HG03097 (cell line): ENCODE measurements around the gene FBXL2.

Source experiments
- ATAC-seq: cut with Tn5 transposase; IDR thresholded peaks from one replicate; pipeline ENCODE4 v1.9.1; 2021; ENCODE audit not compliant: unreplicated experiment, low FRiP score

FBXL2 gene, protein sequence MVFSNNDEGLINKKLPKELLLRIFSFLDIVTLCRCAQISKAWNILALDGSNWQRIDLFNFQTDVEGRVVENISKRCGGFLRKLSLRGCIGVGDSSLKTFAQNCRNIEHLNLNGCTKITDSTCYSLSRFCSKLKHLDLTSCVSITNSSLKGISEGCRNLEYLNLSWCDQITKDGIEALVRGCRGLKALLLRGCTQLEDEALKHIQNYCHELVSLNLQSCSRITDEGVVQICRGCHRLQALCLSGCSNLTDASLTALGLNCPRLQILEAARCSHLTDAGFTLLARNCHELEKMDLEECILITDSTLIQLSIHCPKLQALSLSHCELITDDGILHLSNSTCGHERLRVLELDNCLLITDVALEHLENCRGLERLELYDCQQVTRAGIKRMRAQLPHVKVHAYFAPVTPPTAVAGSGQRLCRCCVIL

DNA sequence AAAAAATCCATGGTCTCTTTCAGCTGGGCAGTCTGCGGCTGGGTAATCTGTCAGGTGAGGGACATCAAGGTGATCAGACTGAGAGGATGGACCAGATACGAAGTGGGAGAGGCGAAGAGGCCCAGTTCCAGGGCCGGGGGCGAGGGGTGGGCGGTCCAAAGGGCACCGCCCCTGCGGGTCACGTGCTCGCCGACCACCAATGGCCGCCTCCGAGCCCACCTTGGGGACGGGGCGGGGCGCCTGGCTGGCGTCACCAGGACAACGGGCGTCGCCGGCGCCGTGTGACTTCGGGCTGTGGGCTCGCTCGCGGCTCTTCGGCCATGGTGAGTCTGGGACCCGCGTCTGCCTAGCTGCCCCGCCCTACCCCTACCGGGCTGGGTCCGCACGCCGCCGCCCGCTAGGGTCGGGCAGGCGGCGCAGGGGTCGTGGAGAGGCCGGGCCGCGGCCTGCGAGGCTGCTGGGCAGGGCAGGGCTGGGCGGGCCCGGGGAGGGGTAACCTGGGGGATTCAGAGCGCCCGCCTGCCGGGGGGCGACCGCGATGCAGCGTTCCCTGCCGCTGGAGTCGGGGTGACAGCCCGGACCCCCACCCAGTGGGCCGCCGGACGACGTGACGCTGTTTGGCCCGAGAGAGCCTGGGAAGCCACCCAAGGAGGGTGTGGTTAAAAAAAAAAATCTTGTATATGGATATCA is at the start of gene FBXL2:
Gene FBXL2 (plus strand): TSS at position 250 of the 690 bp plus-strand sequence. CDS start 71 bp downstream, at position 321.
- ATAC-seq, result peak; percentile 82

DNA sequence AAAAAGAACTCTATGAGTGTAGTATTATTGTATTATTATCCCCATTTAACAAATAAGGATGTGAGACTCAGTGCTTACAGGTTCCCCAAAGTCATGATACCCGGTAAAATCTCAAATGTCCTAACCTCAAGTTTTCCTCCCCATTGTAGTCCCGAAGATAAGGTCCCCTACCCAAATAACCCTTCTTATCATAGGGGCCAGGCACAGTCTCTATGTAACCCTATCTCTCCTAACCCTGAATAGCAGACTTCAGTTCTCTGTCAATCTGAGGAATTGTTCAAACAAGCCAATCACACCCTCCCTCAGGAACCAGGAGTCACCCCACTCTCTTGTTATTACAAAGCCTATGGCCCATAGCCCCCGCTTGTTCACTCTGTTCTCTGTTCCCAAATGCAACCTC is 48.2 kb upstream of the FBXL2 start:
- no peak for ATAC-seq

DNA sequence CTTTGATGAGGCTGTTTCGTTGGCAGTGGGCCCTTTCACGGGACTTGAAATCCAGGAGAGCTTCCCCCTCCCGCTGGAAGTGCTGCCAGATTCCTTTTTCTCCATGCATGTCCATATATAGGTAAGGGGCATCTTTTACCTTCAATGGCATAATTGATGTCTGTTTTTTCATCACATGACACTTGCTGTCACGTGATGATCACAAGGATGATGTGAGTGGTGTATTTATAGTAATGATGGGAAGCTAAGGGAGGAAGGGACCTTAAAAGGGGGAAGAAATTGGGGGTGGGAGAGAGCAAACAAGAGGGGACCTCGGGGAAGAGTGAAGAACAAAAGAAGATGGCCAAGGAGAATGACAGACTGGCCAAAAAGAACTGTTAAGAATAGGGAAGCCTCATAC is 47.3 kb upstream of the FBXL2 start:
- no peak for ATAC-seq

DNA sequence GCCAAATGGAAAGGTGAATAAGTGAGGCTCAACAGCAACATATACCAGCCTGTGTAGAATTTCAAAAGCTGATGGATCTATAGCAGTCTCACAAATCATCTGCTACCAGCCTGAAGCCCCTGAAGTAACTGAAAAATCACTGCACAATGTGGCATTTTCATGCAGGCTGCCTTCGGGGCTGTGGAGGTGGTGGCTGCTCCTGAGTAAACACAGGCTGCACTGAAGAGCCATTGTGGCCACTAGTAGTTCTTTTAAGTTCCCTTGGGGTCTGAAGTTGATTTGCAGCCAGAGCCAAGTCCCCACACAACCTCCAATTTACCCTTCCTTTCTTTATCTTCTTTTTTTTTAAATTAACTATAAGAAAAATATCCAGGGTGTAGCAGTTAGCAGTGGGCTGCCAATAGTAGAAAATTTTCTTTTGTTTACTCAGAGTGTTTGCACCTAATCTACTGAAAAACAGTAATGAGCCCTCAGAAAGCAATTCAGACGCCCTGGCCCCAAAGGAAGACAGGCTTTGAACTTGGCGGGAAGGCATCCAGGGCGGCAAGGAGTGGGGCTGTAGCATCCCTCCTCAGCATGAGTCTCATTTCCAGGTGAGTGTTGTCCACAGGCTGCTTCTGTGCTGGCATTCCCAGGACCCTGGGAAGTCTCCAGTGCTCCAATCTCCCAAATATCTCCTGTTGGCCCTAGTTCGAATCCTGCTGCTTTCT is 45.3 kb upstream of the FBXL2 start:
- ATAC-seq, result no peak

DNA sequence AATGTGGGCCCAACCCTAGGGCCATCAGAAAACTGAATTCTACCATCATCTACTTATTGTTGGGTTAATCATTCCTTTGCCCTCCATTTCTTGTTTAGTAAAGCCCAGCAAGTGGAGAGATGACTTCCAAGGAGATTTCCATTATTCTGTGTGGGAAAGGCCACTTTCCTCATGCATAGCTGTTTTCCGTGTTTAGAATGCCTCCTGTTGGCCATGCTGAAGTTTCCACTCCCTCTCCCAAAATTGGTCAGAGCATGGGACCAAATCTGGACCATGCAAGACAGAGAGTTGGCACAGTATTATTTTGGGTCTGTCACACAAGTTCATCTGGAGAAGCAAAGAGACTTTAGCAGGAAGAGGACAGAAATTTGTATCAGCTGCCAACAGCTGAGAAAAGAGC is 43.4 kb upstream of the FBXL2 start:
- ATAC-seq, result no peak

DNA sequence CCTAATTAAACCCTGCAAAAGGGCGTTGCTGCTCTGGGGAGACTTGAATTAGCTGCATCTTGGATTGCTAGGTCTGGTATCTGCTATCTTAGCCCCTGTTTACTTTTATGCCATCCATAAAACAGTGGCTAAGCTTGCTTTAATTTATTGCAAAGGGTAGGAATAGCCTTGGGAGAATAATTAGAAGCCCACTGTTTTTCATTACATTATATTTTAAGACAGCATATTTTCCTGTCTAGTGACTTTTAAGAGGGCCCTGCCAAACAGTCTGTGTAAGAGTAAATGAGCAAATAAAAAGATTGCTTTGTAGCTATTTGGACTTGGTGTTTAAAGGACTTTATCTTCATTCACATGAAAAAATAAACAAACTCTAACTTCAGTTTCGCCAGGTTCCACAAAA is 41.2 kb upstream of the FBXL2 start:
- no peak for ATAC-seq

DNA sequence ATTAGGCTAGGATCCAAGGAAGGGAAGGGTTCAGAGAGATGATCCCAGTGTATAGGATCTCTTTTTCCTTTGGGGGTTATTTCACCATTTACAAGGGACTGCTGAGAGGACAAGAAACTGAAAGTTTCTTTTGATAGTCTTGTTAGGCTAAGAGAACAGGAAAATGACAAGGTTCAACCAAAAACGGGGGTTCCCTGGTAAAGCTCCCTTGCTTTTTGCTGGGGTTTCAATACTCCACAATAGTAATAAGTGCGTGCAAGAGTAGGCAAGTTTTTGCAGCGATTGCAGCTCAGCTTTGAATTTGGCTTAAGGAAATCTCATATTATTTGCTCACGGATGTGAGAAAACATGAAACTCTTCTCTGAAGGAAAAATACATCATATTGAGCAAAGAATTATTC is 39.8 kb upstream of the FBXL2 start:
- no peak for ATAC-seq

DNA sequence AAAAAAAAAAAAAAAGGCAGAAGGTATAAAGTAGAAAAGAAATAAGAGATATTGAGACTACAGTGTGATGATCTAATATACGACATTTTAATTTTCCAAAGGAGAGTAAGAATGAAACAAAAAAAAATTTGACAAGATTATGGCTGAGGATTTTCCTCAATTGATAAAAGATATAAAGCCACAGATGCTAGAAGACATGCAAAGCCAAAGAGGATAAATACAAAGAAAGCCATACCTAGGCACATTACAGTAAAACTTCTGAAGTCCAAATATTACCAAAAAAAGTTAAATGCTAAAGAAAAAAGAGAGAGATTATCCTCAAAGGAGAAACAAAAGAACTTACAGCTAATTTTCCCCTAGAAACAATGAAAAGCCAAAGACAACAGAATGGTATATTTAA is 38.3 kb upstream of the FBXL2 start:
- no peak for ATAC-seq

DNA sequence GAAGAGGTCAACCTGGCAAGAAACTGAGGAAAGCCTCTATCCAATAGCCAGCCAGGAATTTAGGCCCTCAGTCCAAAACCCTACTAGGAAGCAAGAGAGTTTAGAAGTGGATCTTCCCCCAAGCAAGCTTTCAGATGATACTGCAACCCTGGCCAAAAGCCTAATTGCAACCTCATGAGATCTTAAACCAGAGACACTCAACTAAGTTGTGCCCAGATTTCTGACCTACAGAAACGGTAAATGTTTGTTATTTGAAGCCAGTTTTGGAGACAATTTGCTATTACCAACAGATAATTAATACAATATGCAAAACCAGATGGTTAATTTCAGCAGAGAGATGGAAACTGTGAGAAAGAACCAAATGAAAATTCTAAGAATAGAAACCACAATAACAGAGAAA is 37.0 kb upstream of the FBXL2 start:
- ATAC-seq, result no peak

DNA sequence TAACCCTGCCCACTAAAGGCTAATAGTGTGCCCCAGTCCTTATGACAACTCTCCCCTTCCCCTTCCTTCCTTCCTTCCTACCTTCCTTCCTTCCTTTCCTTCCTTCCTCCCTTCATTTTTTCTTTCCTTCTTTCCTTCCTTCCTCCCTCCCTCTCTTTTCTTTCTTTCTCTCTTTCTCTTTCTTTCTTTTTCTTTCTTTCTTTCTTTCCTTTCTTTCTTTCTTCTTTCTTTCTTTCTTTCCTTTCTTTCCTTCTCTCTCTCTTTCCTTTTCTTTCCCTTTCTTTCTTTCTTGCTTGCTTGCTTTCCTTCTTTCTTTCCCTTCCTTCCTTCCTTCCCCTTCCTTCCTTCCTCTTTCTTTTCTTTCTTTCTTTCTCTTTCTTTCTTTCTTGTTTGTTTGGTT is 30.5 kb upstream of the FBXL2 start:
- ATAC-seq, result no peak

DNA sequence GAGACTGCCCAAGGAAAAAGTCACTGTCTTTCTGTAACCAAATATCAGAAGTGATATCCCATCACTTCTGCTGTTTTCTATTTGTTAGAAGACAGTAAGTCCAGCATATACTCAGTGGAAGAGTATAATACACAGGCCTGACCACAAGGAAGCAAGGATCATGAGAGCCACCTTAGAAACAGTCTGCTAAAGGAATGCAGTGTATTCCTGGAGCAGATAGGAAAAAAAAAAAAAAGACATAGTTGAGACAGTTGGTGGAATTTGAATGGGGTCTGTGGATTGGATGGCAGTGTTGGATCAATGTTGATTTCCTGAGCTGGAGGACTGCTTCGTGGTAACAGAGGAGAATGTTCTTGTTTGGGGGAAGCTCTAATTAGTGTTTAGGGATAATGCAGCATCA is 26.5 kb upstream of the FBXL2 start:
- ATAC-seq, result no peak

DNA sequence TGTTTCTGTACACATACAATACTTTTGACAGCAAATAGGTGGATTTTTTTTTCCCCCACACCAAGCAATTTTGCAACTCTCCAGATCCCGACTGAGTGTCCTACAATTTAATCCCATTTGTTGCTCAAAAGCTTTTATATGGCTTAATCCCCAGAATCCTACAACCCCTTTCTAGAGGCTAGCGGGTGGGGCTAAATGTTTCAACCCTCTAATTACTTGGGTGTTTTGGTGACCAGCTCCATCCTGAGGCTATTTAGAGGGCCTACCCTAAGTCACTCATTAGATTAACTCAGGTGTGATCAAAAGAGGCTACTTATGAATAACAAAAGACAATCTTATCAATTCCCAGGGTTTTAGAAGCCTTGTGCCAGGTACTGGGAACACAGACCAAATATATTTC is 21.0 kb upstream of the FBXL2 start:
- ATAC-seq, result no peak

DNA sequence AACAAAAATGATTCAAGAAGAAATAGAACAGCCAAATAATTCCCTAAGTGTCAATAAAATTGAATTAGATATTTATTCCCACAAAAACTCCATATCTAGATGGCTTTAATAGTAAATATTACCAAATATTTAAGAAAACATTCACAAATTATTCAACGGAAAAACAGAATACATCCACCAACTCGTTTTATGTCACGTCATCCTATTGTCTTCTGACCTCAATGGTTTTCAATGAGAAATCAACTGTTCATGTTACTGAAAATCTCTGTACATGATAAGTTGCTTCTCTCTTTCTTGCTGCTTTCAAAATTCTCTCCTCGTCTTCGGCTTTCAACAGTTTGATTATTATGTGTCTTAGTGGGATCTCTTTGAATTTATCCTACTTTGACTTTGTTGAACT is 17.1 kb upstream of the FBXL2 start:
- ATAC-seq, result no peak

DNA sequence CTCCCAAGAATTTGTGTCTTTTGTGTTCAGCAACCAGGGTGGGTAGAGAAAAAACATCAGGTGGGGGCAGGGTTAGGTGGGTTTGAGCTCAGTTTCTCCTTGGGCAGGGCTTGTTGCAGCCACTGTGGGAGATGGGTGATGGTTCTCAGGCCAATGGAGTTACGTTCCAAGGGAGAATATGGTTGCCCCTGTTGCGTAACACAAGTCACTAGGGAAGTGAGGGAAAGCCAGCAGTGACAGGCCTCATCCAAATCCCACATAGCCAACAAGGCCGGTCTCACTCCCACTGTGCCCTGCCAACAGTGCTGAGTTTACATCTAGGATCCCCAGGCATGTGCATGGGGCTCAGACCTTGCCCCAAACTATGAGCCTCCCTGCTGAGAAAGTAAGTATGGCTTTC is 7.9 kb upstream of the FBXL2 start:
- ATAC-seq, result no peak

DNA sequence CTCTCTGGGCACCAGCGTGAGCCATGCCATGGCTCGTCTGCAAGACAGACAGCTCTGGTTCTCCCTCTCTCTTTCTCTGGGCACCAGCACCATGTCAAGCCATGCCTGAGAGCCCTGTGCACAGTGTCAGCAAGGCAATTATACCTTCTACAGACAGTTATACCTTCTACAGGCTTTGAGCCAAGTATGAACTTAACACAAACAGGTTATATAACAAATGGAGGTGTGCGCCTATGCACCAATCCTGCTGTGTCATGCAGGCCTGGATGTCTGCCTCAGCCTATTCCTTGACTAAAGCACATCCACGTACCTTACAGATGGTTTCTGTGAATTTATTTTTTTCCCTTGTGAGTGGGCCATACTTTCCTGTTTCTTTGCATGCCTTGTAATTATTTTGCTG is 5.9 kb upstream of the FBXL2 start:
- no peak for ATAC-seq

DNA sequence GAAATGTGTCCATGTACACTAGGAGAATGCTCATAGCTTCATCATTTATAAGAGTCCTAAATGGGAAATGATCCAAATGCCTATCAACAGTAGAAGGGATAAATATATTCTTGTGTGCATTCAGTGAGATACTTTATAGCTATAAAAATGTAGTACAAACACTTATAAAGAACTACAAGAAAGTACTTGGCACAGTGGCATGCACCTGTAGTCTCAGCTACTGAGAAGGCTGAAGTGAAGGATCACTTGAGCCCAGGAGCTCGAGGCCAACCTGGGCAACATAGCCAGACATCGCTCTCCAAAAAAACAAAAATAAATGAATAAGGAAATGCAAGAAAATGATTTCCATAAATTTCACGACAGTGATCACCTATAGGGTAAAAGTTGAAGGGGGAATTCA is 3.6 kb upstream of the FBXL2 start:
- ATAC-seq, result no peak

DNA sequence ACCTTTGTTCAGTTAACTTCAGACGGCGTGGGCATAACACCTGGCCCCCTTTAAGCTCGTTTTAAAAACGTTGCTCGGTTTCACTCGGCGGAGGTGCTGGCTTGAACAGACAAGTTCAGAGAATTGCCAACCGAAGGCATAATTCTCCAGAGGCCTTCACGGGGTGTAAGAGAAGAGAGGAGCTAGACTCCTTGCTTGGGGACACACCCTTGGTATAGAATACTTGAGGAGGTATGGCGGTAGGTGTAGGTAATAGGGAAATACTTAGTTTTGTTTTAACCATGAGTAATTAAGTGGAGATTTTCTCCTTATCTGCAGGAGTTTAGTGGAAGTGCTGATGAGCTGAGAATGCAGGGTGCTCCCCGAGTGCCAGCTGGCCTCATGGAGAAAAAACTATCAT is 921 bp downstream of the FBXL2 start:
- no peak for ATAC-seq

DNA sequence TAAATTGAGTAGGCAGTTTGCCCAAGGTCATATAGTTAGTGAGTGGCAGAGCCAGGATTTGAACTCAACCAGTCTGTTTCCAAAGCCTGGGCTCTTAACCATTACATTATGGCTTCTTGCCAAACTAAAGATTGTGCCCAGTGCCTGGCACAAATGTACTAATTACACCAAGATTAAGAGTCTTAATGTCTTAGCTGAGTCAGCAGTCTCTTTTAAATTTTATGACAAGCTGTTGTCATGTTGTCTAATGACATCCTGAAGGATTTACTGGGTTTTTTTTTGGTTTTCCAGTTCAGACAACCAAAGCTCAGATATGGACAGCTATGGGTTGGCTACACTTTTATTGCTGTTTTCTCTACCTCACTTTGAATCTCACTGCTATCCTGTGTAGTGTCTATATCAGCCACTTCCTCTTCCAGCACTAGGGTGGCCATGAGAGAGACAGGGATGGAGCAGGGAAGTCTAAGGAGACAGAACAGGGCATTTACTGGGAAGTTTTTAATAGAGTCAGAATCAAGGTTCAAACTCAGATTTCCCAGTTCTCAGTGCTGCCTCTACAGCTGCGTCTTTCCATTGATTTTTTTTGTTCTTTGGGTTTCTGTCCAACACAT is 10.5 kb downstream of the FBXL2 start:
- ATAC-seq, result no peak

DNA sequence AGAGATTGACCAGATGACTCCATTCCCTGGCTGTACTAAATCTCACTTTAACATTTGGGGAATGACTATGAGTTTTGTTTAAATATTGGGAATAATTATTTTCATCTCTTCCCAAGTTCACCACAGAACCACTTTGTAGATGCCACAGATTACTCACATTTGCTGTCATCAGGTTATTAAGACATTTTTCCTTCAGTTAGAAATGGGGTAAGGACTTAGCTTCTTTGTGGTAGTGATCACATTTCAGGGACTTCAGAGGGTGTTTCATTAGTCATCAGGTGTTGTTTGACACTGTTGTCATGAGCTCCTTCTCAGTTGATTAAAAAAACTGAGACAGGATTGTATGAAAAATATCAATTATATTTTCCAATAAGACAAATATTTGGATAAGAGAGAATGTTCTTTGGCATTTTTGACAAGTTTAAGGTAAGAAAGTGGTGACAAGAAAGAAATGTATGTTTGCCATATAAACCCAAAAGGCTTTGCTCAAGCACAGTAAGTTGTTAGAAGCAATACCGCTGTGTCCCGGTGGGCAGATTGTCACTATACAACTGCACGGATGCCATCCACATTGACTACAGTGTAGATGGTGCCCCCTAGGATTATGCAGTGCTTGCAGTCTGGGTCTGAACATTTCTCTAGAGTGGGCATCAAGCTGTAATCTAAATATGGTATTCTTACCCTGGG is 22.3 kb downstream of the FBXL2 start:
- ATAC-seq, result no peak

DNA sequence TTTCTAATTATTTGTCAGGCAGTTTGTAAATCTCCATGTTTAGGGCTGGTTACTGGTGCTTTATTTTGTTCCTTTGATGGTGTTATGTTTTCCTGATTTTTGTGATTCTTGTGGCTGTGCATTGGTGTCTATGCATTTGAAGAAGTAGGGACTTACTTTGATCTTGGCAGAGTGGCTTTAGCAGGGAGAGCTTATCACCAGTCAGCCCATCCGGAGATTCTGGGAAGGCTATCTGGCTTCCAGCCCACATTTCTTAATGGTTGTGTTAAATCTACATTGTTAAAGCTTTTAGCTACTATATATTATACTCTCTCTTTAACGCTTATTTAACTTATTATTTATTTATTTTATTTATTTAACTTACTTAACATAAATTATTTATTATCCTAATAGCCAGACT is 35.1 kb downstream of the FBXL2 start:
- no peak for ATAC-seq

DNA sequence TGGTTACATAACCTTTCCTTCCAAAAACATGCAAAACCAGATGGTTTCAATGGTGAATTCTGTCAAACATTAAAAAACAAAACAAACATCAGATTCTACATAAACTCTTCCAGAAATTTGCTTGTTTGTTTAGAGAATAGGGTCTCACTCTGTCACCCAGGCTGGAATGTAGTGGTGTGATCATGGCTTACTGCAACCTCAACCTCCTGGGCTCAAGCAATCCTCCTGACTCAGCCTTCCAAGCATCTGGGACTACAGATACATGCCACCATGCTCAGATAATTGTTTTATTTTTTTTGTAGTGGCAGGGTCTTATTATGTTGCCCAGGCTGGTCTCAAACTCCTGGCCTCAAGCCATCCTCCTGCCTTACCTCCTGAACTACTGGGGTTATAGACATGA is 36.1 kb downstream of the FBXL2 start:
- ATAC-seq, result no peak
